ENCODE results near the gene FBXO48. TPM values are rescaled to one million over a fixed set of nuclear protein-coding genes. Genes with fewer than 3 reads are reported as not detected.

FBXO48 gene
- total RNA-seq, 2 donors from 2014 or later: 0.41 to 0.56 TPM

DNA sequence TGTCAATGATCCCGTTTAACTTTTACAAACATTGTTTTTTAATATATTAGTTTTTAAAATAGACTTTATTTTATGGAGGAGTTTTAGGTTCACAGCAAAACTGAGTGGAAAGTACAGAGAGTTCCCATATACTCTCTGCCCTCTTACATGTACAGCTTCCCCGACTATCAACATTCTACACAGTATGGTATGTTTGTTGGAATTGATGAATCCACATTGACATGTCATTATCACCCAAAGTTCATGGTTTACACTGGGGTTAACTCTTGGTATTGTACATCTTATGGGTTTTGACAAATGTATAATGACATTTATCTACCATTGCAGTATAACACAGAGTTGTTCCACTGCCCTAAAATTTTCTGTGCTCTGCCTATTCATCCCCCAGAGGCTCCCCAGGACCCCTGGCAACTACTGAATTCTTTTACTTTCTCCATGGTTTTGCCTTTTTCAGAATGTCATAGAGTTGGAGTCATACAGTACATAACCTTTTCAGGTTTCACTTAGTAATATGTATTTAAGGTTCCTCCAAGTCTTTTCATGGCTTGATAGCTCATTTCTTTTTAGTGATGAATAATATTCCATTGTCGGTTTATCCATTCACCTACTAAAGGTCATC, 5.8 kb upstream of the FBXO48 start:
- TF ChIP-seq, protein P1, sequence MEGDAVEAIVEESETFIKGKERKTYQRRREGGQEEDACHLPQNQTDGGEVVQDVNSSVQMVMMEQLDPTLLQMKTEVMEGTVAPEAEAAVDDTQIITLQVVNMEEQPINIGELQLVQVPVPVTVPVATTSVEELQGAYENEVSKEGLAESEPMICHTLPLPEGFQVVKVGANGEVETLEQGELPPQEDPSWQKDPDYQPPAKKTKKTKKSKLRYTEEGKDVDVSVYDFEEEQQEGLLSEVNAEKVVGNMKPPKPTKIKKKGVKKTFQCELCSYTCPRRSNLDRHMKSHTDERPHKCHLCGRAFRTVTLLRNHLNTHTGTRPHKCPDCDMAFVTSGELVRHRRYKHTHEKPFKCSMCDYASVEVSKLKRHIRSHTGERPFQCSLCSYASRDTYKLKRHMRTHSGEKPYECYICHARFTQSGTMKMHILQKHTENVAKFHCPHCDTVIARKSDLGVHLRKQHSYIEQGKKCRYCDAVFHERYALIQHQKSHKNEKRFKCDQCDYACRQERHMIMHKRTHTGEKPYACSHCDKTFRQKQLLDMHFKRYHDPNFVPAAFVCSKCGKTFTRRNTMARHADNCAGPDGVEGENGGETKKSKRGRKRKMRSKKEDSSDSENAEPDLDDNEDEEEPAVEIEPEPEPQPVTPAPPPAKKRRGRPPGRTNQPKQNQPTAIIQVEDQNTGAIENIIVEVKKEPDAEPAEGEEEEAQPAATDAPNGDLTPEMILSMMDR (IDR thresholded peaks at IDR 0.05): no peak
- Histone ChIP-seq H3K4me1 (ENCODE audit: control insufficient read depth in 1 of 2, low read depth in 2 of 2) (peaks cover 4 to 10% of the 10 kb centered on the region in 2 donors), H3K4me3 (no peak overlapping the region), H3K9me3 (no peaks in the 10 kb centered on the region), H3K27me3 (replicated peaks; ENCODE audit: insufficient read depth) (no peaks in the 10 kb centered on the region), H3K36me3 (no peaks in the 10 kb centered on the region), H3K27ac (no peak overlapping the region)
- DNase-seq (ENCODE audit: low spot score) (no peak), ATAC-seq (ENCODE audit: insufficient number of reproducible peaks, low FRiP score, low read depth) (no peak)

DNA sequence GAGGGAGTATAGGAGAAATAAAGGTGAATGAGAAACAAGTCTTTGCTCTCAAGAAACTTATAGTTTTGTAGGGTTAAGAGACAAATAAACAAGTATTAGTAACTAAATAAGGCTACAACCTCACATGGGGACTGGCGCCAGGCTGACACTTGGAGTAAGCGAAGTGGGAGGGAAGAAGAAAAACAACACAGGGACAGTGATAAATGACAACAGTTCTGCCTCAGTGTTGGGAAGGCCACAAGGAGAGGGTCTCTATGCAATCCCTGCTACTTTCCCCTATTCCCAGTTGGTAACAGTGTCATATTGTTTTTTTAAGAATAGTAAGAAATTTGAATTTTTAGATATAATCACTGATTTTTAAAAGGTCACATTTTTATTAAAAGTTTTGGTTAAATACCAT, 4.3 kb upstream of the FBXO48 start:
- H3K27ac ChIP-seq: no peak overlapping the region

DNA sequence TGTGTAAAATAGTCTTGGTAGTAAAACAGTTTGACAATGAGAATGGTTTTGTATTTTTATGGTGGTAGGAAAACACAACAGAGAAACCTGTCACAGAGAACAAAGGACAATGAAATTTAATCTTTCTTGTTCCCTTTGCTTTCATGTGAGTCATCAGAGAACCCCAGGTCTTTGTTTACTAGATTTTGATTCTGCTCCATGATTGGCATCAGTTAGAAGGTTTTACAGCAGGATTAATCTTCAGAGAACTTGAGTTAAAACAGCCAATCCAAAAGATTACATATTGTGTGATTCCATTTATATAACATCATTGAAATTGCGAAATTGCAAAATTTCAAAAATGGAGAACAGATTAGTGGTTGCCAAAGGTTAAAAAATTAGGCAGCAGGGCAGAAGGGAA, 2.8 kb upstream of the FBXO48 start:
- H3K36me3 ChIP-seq: no peaks in the 10 kb centered on the region
- no peaks in the 10 kb centered on the region for H3K27me3 ChIP-seq (replicated peaks; ENCODE audit: insufficient read depth)
- ATAC-seq (ENCODE audit: insufficient number of reproducible peaks, low FRiP score, low read depth) (no peak), DNase-seq (ENCODE audit: low spot score) (no peak)
- no peak overlapping the region for H3K27ac ChIP-seq
- H3K4me3 ChIP-seq: no peak overlapping the region
- H3K4me1 ChIP-seq (ENCODE audit: control insufficient read depth in 1 of 2, low read depth in 2 of 2): peaks cover 4 to 21% of the 10 kb centered on the region in 2 donors
- TF ChIP-seq, protein P1 (IDR thresholded peaks at IDR 0.05): no peak
- no peaks in the 10 kb centered on the region for H3K9me3 ChIP-seq

More for the DNA sequence above, 4.3 kb upstream of the FBXO48 start:
- TF ChIP-seq, protein P1 (IDR thresholded peaks at IDR 0.05): no peak
- Histone ChIP-seq H3K9me3 (no peaks in the 10 kb centered on the region), H3K36me3 (no peaks in the 10 kb centered on the region), H3K27me3 (replicated peaks; ENCODE audit: insufficient read depth) (no peaks in the 10 kb centered on the region), H3K4me3 (no peak overlapping the region), H3K4me1 (ENCODE audit: control insufficient read depth in 1 of 2, low read depth in 2 of 2) (peaks cover 4 to 13% of the 10 kb centered on the region in 2 donors)
- DNase-seq (ENCODE audit: low spot score) (no peak), ATAC-seq (ENCODE audit: insufficient number of reproducible peaks, low FRiP score, low read depth) (no peak)

DNA sequence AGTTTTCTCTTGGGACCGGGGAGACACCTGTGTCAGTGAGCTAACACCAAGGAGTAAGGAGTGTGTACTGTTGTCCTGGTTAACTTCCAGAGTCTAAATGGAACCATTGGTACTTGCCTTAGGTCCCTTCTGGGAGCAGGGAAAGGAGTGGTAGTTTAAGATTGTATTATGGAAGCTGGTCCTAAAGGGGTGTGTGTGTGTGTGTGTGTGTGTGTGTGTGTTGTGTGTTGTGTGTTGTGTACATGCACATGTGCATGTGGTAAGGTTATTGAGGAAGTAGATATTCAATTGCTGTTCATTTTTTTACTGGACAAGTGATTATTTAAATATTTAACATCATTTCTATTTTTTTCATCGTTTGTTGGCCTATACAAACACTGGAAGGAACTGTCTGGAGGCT, 1.7 kb upstream of the FBXO48 start:
- Histone ChIP-seq H3K27ac (no peak overlapping the region), H3K4me1 (ENCODE audit: control insufficient read depth in 1 of 2, low read depth in 2 of 2) (peaks cover 4 to 21% of the 10 kb centered on the region in 2 donors), H3K9me3 (no peaks in the 10 kb centered on the region), H3K27me3 (replicated peaks; ENCODE audit: insufficient read depth) (no peaks in the 10 kb centered on the region), H3K36me3 (no peaks in the 10 kb centered on the region), H3K4me3 (no peak overlapping the region)
- DNase-seq (ENCODE audit: low spot score): no peak
- no peak for ATAC-seq (ENCODE audit: insufficient number of reproducible peaks, low FRiP score, low read depth)
- TF ChIP-seq, protein P1 (IDR thresholded peaks at IDR 0.05): no peak

DNA sequence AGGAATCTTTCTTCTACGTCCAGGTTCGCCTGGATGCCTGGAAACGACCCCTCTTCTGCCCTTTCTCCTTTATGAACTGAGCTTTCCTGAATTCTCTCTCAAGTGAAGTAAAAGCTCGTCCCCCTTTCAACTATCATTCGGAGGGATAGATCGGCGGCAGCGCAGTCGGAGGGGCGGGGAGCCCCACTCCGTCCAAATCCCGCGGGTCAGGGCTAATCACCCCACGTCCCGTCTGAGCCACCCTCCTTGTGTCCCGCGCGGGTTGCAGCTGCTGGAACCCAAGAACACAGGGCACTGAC, 367 bp downstream of the FBXO48 start:
- peaks cover 4 to 21% of the 10 kb centered on the region in 2 donors for H3K4me1 ChIP-seq (ENCODE audit: control insufficient read depth in 1 of 2, low read depth in 2 of 2)
- no peak for ATAC-seq (ENCODE audit: insufficient number of reproducible peaks, low FRiP score, low read depth)
- no peaks in the 10 kb centered on the region for H3K27me3 ChIP-seq (replicated peaks; ENCODE audit: insufficient read depth)
- TF ChIP-seq, protein P1 (IDR thresholded peaks at IDR 0.05): no peak
- no peak for DNase-seq (ENCODE audit: low spot score)
- peak overlapping the region; percentile 92 for H3K4me3 ChIP-seq
- H3K36me3 ChIP-seq: no peaks in the 10 kb centered on the region
- H3K9me3 ChIP-seq: no peaks in the 10 kb centered on the region
- H3K27ac ChIP-seq: peak overlapping the region; percentile 48 to 74

Data from thoracic aorta (tissue), 2 donors.